ENCODE data around the gene OCA2.

GRCh38 chr15:28078191-28078719 lies 20.9 kb downstream of the OCA2 start:
- TF ChIP-seq EP300 (IDR thresholded peaks at IDR 0.05; ENCODE audit: borderline replicate concordance), result no peak
- TF ChIP-seq TAF1 (IDR thresholded peaks at IDR 0.05; ENCODE audit: low read depth), result no peak
- no peak for TF ChIP-seq USF1 (IDR thresholded peaks at IDR 0.05)
- TF ChIP-seq EGR1 (IDR thresholded peaks at IDR 0.05), result no peak
- TF ChIP-seq YY1 (IDR thresholded peaks at IDR 0.05; ENCODE audit: low read depth), result no peak
- TF ChIP-seq RAD21 (IDR thresholded peaks at IDR 0.05; ENCODE audit: low read depth), result no peak
- TF ChIP-seq MAX (IDR thresholded peaks at IDR 0.05), result no peak
- no peak for TF ChIP-seq CEBPB (IDR thresholded peaks at IDR 0.05)
- no peak for TF ChIP-seq REST (IDR thresholded peaks at IDR 0.05; ENCODE audit: low read depth)
